NT2/D1 (cell line): ENCODE data around the gene LBX1.

ENCODE experiments used
- SUZ12 ChIP-seq: IDR thresholded peaks from 2 replicates; pipeline ENCODE4 v1.6.1; 2011; ENCODE audit not compliant: insufficient read length, insufficient read depth; ENCODE audit errors: extremely low read depth
- YY1 ChIP-seq: IDR thresholded peaks from 2 replicates; pipeline ENCODE4 v1.6.1; 2011; ENCODE audit not compliant: insufficient read length, insufficient read depth

- no peak for TF ChIP-seq SUZ12
- TF ChIP-seq YY1: no peak
Measured at GRCh38 chr10:101189461-101190401, 39.5 kb downstream of the LBX1 start.
